ENCODE data around the gene NF1. TPM values are rescaled to one million over a fixed set of nuclear protein-coding genes. Genes with fewer than 3 reads are reported as not detected.

The NF1 gene
- total RNA-seq, 1 experiment from 2014 or later, result 35.4 TPM

- TF ChIP-seq SMAD3 (CRISPR knock-in tag; IDR thresholded peaks at IDR 0.05; ENCODE audit: borderline replicate concordance) (no peak), ATF6 (CRISPR knock-in tag; IDR thresholded peaks at IDR 0.05) (no peak), TEAD4 (CRISPR knock-in tag; IDR thresholded peaks at IDR 0.05) (no peak), ATF2 (CRISPR knock-in tag; IDR thresholded peaks at IDR 0.05; ENCODE audit: borderline replicate concordance, low read depth) (no peak), AR (CRISPR knock-in tag; IDR thresholded peaks at IDR 0.05) (no peak), JAZF1 (CRISPR knock-in tag; IDR thresholded peaks at IDR 0.05) (no peak), AFF4 (CRISPR knock-in tag; IDR thresholded peaks at IDR 0.05; ENCODE audit: borderline replicate concordance) (no peak), MLX (CRISPR knock-in tag; IDR thresholded peaks at IDR 0.05) (no peak)
Measured at GRCh38 chr17:31371511-31372097, 276.8 kb downstream of the NF1 start (continued).

- ChIA-PET CTCF (interaction anchor here (0.6 to 2.0 kb wide), 8 partner anchors 10 to 491 kb away, joined by 3 to 12 read pairs (median 4); no protein-coding TSS in a partner anchor), POLR2A (no interaction called here)
- no peak overlapping the region; the same call in 1 of the 2 replicates for H3K27ac Mint-ChIP-seq
- no peaks in the 10 kb centered on the region for H3K27me3 Mint-ChIP-seq (ENCODE audit: low read depth)
- H3K36me3 Mint-ChIP-seq, result no peaks in the 10 kb centered on the region
- H3K4me1 Mint-ChIP-seq, result peaks cover 22% of the 10 kb centered on the region
- H3K9me3 Mint-ChIP-seq, result no peaks in the 10 kb centered on the region
- DNase-seq (ENCODE audit: low spot score), result no peak
- no peak overlapping the region for H3K4me3 Mint-ChIP-seq
- no peak for TF ChIP-seq ZNF423 (CRISPR knock-in tag; IDR thresholded peaks at IDR 0.05)
- no peak for TF ChIP-seq AR (CRISPR knock-in tag; IDR thresholded peaks at IDR 0.05)
- TF ChIP-seq SMAD4 (CRISPR knock-in tag; IDR thresholded peaks at IDR 0.05), result no peak
- no peak for TF ChIP-seq TCF7 (CRISPR knock-in tag; IDR thresholded peaks at IDR 0.05; ENCODE audit: low read depth)
- no peak for TF ChIP-seq ETV6 (CRISPR knock-in tag; IDR thresholded peaks at IDR 0.05)
- TF ChIP-seq E2F5 (CRISPR knock-in tag; IDR thresholded peaks at IDR 0.05), result no peak
- no peak for TF ChIP-seq ESRRA (CRISPR knock-in tag; IDR thresholded peaks at IDR 0.05; ENCODE audit: borderline replicate concordance)
- peak; percentile 59 for ATAC-seq
Measured at GRCh38 chr17:31373150-31374093, 278.6 kb downstream of the NF1 start.
